EL (cell line): Measurements from ENCODE around the gene PLAGL1.

Experiments
- DNase-seq: peaks from one replicate; pipeline ENCODE4 v3.0.0-alpha.2; 2016

PLAGL1 gene

GRCh38 chr6:143964674-143965081, 43.4 kb downstream of the PLAGL1 start:
- DNase-seq, result no peak

GRCh38 chr6:143963158-143963919, 44.7 kb downstream of the PLAGL1 start:
- DNase-seq, result no peak

- peak; percentile 25 for DNase-seq
Observed at GRCh38 chr6:143961886-143962878, 45.9 kb downstream of the PLAGL1 start.

GRCh38 chr6:143961066-143961465, 47.0 kb downstream of the PLAGL1 start:
- DNase-seq, result no peak

- DNase-seq, result no peak
Observed at GRCh38 chr6:143959927-143960326, 48.1 kb downstream of the PLAGL1 start.

- no peak for DNase-seq
Observed at GRCh38 chr6:143958839-143959399, 49.1 kb downstream of the PLAGL1 start.

- no peak for DNase-seq
Observed at GRCh38 chr6:143957679-143958274, 50.3 kb downstream of the PLAGL1 start.

- DNase-seq, result peak; percentile 59
Observed at GRCh38 chr6:143955971-143956370, 52.1 kb downstream of the PLAGL1 start.

GRCh38 chr6:143953922-143954321, 54.1 kb downstream of the PLAGL1 start:
- no peak for DNase-seq

GRCh38 chr6:143952947-143953701, 54.9 kb downstream of the PLAGL1 start:
- DNase-seq, result no peak

GRCh38 chr6:143952060-143952778, 55.8 kb downstream of the PLAGL1 start:
- no peak for DNase-seq

GRCh38 chr6:143950875-143951274, 57.2 kb downstream of the PLAGL1 start:
- no peak for DNase-seq

GRCh38 chr6:143949962-143950361, 58.1 kb downstream of the PLAGL1 start:
- no peak for DNase-seq

GRCh38 chr6:143949535-143949934, 58.5 kb downstream of the PLAGL1 start:
- no peak for DNase-seq

- no peak for DNase-seq
Observed at GRCh38 chr6:143948208-143948607, 59.9 kb downstream of the PLAGL1 start.

- peak; percentile 72 for DNase-seq
Observed at GRCh38 chr6:143941852-143942627, 66.0 kb downstream of the PLAGL1 start.

- peak; percentile 45 for DNase-seq
Observed at GRCh38 chr6:143940011-143940597, 68.0 kb downstream of the PLAGL1 start.

GRCh38 chr6:143939364-143939763, 68.7 kb downstream of the PLAGL1 start:
- no peak for DNase-seq

GRCh38 chr6:143937668-143937970, 70.4 kb downstream of the PLAGL1 start:
- DNase-seq, result no peak
